ENCODE results near the gene GBX2.

GRCh38 chr2:236163471-236164200, 4.5 kb downstream of the GBX2 start:
- TF ChIP-seq CTCF (IDR thresholded peaks at IDR 0.05) (no peak), POLR2A (IDR thresholded peaks at IDR 0.05) (no peak), EP300 (IDR thresholded peaks at IDR 0.05) (no peak)
